Ovary (tissue), 3 donors: ENCODE measurements around the gene DGKQ.

Experiments
- CTCF ChIP-seq, 3 donors: fragments of 450-650 bp in 2 of 3; fragments of 200-600 bp in 1 of 3; IDR thresholded peaks; one replicate each; pipeline versions ENCODE4 v1.5.1 to v1.8.0; 2016 to 2022; ENCODE audit warnings: antibody characterized with exemption in 3 of 3, mild to moderate bottlenecking in 1 of 3
- EP300 ChIP-seq: sonication (generic); formaldehyde crosslinking; IDR thresholded peaks from one replicate; pipeline ENCODE4 v1.6.1; 2017; ENCODE audit warnings: antibody characterized with exemption
- donor health status: DM: no; HTN: no; CAD: no.

- TF ChIP-seq EP300 (no peak), CTCF (IDR thresholded peaks at IDR 0.05) (no peak)
Measured at GRCh38 chr4:926538-926937, 46.8 kb downstream of the DGKQ start.
